Inferior parietal cortex (tissue), 1 donor: ENCODE measurements around the gene RMC1.
"Not testable (repeated sequence)": the region's sequence is repeated elsewhere in the genome, so short reads cannot be mapped to it uniquely, and the experiment has no call there.

Experiments
- DNase-seq: peaks from one replicate; pipeline ENCODE4 v3.0.0-alpha.2; 2016; ENCODE audit errors: extremely low spot score

RMC1 gene

DNA sequence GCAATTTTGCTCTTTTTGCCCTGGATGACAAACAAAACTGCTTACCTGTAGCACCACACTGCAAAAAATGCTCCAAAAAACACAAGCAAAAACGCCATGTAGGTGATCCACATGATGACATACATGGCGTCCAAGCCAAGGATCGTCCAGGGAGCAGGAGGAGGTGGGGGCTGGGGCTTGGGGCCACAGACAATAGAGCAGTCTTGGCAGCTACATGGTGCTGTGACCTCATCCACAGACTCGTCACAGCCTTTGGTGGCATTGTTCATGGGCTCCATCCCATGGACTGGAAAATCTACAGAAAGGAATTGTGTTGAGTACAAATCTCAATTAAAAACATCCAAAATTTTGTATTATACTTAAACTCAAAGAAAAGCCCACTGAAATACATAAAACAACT is 56.9 kb downstream of the RMC1 start:
- peak; percentile 62 for DNase-seq

GRCh38 chr18:23563377-23564043 is 60.2 kb downstream of the RMC1 start:
- no peak for DNase-seq

- no peak for DNase-seq
Observed at GRCh38 chr18:23565916-23566547, 62.7 kb downstream of the RMC1 start.

- no peak for DNase-seq
Observed at GRCh38 chr18:23567671-23568070, 64.4 kb downstream of the RMC1 start.

GRCh38 chr18:23568281-23569138 is 65.2 kb downstream of the RMC1 start:
- DNase-seq, result no peak

GRCh38 chr18:23569299-23570063 is 66.2 kb downstream of the RMC1 start:
- no peak for DNase-seq

DNA sequence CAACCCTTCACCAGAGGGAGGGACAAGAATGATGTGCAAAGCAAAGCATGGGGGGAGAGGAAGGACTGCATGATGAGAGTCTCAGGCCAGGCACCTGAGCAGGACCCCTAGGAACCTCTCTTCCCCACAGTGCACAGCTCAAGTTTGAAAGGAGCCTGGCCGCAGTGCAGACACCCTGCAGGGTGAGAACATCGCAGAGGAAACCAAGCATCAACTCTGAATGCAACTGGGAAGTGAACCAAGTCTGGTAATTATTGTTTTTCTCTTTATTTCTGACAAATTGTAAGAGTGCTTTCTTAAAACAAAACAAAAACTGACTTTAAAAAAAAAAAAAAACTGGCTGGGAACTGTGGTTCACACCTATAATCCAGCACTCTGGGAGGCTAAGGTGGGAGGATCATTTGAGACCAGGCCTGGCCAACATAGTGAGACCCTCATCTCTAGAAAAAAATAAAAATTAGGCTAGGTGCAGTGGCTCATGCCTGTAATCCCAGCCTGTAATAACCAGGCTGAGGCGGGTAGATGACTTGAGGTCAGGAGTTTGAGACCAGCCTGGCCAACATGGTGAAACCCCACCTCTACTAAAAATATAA is 67.7 kb downstream of the RMC1 start:
- DNase-seq, result no peak

- DNase-seq, result no peak
Observed at GRCh38 chr18:23572012-23572411, 68.7 kb downstream of the RMC1 start.

DNA sequence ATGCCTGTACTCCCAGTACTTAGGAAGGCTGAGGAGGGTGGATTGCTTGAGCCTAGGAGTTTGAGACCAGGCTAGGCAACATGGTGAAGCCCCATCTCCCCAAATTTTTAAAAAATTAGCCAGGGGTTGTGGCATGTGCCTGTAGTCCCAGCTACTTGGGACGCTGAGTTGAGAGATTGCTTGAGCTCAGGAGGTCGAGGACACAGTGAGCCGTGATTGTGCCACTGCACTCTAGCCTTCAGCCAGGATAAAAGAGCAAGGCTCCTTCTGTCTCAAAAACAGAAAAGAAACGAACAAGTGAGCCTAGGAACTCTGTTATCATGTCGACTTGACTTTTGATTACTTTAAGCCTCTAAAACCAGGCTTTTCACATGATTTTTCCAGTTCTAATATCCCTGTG is 69.3 kb downstream of the RMC1 start:
- DNase-seq, result no peak

- DNase-seq, result no peak
Observed at GRCh38 chr18:23573020-23573419, 69.7 kb downstream of the RMC1 start.

- no peak for DNase-seq
Observed at GRCh38 chr18:23573626-23574431, 70.5 kb downstream of the RMC1 start.

- DNase-seq, result no peak
Observed at GRCh38 chr18:23574611-23575308, 71.4 kb downstream of the RMC1 start.

- no peak for DNase-seq
Observed at GRCh38 chr18:23575309-23575651, 72.0 kb downstream of the RMC1 start.

- DNase-seq, result not testable (repeated sequence)
Observed at GRCh38 chr18:23577521-23577920, 74.2 kb downstream of the RMC1 start.

DNA sequence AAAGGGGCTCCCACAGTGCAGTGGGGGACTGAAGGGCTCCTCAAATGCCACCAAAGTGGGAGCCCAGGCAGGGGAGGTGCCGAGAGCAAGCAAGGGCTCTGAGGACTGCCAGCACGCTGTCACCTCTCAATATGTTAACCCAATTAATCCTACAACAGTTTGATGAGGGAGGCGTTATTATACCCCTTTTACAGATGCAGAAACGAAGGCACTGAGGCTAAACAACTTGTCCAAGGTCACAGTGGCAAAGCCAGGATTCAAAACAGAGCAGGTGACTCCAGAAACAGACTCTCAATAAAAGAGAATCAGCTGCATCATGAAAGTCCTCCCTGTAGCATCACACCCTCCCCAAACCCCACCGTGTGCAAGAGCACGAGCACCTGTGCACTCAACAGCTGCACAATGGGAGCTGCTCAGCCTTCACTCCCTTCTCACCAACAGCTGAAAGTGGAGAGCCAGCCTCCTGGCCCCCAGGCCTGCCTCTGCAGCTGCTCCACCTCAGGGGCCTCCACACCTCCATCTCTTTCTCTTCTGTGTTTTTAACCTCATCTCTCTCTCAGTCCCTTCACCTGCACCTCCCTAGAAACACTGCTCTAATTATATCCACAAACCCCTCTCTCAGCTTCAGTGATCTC is 74.9 kb downstream of the RMC1 start:
- no peak for DNase-seq

- no peak for DNase-seq
Observed at GRCh38 chr18:23578891-23579653, 75.8 kb downstream of the RMC1 start.

- no peak for DNase-seq
Observed at GRCh38 chr18:23580677-23581367, 77.5 kb downstream of the RMC1 start.
